GM18511 (cell line): Measurements from ENCODE around the gene RARB.

Source experiments
- ATAC-seq: cut with Tn5 transposase; IDR thresholded peaks from one replicate; pipeline ENCODE4 v1.9.1; 2021; ENCODE audit warnings: mild to moderate bottlenecking, moderate library complexity; ENCODE audit not compliant: unreplicated experiment

Gene RARB

DNA sequence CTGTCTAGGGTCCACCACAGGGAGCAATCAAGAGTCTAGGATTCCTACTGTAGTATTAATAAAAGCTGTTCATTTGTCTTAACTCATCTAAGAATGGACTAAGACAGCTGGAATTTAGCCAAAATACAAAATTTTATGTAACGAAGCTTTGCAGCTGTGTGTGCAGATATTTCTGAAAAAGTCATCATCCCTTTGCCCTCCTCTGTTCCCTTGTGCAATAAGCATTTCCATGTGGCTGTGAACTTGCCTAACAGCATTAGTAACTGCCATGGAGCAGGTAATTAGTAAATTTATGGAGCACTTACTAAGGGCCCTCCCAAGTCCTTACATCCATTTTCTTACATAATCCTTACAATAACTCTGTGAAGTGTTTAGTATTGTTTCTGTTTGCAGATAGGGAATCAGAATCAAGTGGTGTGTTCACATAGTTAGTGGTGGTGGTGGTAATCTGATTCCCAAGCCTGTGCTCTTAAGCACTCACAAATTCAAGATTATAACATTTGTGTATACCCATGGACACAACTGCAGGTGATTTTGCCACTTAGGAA lies 114.5 kb downstream of the RARB start:
- no peak for ATAC-seq

DNA sequence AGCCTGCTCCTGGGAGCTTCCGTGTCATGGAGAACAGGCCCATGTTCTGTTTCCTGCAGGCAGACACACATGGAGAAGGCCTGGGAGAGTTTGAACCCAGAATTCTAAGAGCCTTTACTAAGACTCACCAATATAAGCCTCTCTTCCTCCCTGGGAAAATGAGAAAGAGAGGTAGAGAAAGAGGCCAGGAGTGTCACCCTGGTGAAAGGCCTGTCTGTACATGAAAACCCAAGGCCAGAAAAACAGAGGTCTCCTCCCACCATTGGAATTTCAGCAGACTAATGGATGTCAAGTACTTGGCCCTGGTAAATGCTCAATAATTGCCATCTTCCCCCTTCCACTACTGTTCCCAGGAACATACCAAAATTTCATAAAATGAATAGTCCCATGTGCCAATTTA lies 119.0 kb downstream of the RARB start:
- ATAC-seq: no peak

DNA sequence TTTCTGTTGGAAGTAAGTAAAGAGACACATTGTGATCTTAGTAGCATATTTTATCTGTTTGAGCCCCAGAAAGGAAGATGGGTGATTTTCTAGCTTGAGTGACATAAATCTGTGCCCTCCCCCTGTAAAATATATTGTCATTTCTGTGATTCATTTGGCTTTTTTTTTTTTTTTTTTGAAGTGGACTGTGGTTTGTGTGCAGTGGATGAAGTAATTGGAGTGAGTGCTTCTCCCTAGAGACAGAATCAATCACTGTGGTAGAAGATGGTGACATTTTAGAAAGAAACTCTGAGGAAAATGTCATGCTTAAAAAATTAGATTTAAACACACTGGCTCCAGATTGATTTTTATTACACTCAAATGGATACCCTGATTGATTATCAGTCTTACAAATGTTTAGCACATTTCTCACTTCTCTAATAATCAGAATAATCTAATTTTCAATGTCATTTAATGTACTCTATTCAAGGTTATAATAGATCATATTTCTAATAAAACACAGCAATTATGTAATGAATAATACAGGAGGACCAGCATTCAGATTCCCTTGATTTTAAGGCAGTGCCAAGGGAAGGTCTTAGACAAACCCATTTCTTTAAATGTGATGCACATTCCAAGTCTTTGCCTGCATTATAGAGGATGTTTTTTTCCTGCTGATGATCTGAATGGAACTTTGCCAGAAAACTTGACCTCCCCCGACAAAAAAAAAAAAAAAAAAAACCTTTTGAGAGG lies 120.0 kb downstream of the RARB start:
- ATAC-seq: no peak

DNA sequence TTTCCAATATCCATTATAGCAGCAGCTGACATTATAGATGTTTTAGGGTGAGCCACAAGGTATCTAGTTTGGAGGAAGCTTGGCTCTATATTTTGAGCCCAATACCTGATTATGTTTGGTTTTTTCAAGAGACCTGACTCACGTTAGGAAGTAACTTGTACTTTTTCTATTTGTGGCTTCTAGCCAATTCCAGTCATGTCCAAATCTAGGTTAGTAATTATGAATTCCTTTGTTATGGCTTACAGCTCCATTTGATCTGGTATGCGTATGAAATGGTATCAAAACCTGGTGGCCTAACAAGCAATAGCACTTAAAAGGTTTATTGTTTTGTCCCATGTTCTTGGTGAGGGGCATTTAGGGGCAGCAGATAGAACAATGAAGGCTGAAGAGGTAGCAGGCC lies 120.8 kb downstream of the RARB start:
- no peak for ATAC-seq

DNA sequence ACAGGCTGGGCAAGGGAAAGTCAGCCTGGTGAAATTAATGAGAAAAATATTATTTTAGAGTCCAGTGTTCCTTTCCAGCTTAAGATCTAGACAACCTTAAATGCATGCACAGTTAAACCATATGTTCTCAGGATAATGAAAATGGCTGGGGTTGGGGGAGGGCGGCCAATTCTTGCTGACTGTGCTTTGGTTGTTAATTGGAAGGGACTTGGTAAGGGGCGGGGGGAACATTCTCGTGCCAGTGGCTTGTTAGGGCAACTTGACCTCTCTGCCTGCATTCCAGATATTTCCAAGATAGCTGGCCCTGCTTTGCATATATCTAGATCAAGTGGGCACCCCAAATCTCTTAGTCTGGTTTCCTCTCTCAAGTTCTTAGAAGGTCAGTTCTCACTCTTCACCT lies 124.2 kb downstream of the RARB start:
- ATAC-seq: no peak

DNA sequence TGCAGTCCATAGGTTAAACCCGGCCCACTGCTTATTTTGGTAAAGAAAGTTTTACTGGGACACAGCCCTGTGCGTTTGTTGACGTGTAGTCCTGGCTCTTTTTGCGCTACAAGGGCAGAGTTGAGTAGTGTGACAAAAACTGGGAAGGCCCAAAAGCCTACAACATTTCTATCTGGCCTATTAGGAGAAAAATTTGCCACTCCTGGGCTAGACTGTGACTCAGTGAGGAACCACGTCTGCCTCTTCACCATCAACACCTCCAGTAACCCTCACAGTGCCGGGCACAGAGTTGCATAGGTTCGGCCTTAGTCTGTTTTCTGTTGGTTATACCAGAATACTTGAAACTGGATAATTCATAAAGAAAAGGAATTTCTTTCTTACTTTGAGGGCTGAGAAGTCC lies 126.3 kb downstream of the RARB start:
- no peak for ATAC-seq

DNA sequence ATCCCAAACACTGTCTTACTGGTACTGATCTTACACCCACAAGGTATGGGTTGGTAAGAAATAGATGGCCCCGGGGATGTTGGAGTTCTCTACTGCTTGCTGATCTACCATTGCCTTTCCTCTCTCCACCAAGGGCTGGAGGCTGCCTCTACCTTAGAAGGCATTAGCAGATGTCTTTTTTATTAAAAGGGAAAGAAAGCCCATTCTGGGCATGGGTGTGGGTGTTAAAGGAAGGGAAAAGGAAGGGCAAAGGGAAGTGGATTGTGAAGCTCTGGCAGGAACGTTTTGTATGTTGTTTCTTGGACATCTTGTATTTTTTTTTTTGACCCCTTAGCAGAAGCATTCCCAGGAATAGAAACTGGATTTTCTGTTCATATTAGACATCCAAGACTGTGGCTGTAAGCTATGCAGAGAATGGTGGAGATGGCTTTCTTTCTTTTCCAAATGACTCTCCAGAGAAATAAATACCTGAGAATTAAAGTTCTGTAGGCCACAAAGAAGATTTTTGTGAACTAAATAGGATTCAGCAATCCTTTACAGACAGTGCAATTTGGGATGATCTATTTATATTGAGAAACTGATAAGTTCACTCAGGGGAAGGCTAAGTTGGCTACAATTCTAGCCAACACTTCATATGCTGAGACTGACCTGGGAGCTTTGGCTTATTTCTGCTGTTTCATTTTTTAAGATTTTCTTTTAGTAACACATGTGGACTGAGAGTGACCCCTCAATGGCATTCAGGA lies 127.8 kb downstream of the RARB start:
- ATAC-seq: no peak

DNA sequence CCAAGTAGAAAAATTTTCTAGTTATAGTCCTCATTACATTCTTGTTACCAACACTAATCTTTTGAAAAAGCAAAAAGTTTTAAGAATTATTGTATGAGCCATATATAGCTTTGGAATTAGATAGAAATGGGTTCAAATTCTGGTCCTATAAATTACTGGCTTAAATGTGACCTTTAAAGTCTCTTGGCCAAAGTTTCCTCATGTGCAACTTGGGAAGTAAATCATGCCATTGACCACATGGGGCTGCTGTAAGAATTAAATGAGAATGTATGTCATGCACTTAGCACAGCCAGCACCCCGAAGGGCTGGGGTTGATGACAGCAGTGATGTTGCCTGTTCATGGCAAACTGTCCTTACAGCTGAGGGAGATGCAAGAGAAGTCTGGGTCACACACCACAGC lies 128.4 kb downstream of the RARB start:
- ATAC-seq: no peak

DNA sequence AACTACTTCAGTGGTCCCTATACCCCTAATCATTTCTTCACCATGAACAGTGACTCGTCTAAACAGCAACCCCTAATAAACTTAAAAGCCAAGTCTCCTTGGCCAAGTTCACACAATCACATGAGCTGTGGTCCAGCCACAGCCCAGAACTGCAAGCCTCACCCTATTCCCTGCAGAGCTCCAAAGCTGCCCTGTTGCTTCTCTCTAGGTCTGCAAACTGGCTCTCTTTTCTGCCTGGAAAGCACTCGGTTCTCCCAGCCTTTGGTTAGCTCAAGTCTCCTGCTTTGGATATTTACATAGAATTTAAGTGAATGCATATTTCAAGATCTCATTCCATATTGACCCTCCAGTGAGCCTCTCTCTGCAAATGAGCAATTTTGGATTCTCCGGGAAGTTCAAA lies 129.6 kb downstream of the RARB start:
- no peak for ATAC-seq

DNA sequence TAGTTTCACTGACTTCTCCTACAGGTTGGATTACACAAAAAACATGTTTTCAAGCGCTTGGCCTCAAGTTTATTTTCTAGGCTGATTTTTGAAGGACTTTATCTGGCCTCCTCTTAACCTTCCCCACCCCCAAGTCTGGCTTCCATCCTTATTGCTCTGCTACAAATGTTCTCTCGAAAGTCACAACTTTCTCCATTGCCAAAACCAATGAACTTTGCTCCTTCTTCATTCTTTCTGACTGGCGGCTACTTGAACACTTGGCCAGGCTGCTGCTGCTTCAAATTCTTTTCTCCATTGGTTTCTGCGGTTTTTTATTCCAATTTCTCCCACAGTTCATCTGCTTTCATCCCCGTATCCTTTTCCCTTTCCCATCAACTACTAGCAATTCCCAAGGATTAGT lies 130.1 kb downstream of the RARB start:
- no peak for ATAC-seq

DNA sequence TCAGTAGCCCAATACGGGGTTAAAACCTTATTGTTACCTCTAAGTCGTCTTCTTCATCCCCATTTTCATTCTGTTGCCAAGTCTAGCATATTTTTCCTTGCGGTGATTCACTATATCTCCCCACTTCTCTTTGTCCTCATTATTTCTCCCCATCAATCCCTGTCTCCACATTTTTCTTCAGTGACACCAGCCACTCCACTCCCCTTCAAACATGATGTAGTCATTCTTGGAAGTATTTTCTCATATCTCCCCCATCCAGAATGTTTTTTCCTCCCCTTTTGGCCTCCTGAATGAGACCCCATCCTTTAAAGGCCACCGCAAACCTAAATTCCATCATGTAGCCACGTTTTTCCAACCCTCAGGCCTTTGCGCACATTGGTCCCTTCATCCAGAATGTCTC lies 130.7 kb downstream of the RARB start:
- no peak for ATAC-seq

DNA sequence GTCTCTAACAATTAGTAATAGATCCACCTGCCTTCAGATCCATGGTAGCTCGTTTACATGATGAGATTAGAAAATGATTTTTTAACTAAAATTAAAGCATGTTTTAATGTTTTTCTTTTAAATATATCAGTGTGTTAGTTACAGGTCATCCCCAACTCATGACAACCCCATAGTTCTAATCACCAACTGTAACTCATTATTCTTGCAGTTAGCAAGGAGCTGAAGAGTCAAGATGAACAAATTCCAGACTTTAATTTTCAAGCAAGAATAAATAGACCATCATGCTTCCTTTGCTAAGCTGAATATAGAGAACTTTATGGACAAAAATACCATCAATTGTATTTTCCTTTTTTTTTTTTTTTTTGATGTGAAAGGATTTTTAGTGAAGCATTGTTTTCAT lies 135.5 kb downstream of the RARB start:
- ATAC-seq: no peak

DNA sequence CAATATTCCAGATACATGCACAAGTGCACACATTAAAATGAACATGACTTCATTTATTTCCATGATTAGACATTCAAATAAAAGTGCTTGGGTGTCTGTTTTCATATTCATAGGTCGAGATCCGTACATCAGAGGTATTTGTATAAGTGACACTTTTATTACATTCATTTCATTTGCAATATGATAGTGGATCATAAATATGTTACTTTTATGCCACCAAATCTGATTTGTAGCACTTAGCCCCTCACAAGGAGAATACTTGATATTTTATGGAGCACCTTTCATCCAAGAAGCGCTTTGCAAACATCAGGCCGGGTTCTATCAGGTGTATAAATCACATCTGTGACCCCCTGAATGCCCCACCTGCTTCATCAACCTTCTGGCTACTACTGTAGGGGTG lies 136.0 kb downstream of the RARB start:
- ATAC-seq: no peak

DNA sequence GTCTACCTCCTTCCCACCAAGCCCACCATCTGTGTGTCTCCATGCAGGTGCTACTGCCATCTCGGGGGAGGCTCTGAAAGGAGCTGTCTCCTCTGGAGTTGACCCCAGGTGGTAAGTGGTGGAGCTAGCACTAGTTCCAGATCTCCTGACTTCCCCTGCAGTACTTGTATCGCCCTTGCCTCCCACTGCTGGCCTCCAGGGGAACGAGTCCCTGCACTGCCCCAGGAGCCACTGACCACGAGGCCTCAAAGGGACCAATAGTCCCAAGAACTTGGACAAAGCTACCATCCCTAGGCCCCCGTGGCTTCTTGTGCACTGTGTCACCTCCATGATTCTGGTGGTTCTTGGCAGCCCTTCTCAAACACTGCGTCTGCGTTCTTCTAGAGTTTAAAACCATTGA lies 137.7 kb downstream of the RARB start:
- no peak for ATAC-seq

DNA sequence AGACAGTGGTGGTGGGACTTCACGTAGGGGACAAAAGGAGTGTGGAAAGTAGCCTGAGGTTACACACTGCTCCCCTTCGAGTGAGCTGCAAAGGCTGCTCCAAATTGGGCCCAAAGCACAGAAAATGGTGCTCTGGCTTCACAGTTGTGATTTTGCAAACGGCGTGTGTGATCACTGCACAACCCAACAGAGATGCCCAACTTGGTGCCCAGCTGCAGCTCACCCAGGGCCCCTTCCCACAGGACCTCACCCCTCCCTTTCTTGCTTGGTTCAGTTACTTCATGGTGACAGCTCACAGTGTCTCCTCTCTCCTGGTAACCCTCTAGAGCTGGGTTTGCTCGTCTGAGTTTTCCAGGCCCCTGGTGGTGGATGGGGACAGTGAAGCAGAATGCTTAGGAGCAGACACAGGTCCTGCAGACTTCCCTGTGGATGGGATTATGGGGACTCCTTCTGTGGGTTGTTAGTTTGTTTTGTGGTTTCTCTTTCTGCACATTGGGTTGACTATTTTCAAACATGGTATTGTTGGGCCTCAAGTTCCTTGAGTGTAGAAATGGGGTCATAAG lies 138.4 kb downstream of the RARB start:
- ATAC-seq: no peak

DNA sequence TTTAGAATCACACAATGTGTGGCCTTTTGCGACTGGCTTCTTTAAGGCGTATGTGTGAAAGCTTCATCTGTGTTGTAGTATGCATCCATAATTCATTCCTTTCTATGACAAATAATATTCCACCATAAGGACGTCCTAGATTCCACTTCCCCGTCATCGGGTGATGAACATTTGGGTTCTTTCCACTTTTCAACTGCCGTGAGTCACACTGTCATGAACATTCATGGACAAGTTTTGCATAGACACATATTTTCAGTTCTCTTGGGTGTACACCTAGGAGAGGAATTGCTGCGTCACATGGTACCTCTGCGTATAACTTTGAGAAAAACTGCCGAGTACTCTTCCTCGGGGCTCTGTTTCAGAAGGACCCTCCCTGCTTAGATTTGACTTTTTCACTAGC lies 139.3 kb downstream of the RARB start:
- no peak for ATAC-seq

DNA sequence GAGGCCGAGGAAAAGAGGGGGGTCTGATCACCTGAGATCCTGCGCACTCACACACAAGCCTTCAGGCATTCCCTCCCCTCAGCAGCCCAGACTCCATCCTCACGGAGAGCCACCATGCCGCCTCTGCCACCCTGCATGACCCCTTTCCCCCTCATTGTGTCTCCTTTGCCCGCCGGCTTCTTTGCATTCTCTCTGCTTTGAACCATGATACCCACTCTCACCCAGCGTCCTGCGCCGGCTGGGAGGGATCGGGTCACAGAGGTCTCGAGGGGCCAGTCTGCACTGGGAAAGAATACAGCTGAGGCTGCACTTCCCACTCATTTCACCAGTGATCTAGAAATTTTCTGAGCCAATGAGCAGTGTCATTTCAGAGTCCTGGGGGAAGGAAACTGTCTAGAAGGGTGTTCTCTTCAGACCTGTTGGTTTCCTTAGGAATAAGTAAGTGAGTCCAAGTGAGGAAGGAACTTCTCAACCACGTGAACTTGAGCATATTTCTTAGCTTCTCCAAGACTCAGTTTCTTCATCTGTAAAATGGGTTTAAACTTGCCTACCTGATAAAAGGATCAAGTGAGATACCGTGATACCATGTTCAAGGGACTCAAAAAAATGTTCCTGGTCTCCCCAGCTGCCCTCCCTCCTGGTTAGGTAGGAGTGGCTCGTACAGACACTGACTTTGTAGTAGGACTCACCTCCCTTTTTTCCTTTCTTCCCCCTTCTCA lies 139.9 kb downstream of the RARB start:
- no peak for ATAC-seq

DNA sequence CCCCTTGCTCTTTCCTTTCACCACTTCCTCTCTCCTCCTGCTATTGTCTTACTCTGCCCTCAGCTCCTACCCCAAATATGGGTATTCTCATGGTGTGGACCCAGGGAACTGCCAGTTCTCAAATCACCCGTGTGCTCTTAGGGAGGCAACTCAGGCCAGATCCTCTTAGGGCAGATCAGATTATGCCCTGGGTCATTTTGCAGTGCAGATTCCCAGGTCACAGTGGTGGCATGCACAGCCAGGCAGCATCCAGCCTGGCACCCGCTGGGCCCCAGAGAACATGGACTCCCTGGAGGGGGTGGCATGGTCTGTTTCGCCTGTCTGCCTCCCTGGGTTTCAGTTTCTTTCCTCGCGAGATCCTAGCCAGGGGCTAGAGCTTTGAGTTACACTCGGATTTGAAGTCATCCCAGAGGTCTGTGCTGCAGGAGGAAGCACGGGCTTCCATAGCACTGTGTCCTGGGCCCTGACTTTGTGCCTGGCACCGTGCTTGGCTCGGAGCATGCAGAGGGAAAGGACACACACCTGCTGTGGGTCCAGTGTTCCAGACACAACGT lies 140.5 kb downstream of the RARB start:
- no peak for ATAC-seq

DNA sequence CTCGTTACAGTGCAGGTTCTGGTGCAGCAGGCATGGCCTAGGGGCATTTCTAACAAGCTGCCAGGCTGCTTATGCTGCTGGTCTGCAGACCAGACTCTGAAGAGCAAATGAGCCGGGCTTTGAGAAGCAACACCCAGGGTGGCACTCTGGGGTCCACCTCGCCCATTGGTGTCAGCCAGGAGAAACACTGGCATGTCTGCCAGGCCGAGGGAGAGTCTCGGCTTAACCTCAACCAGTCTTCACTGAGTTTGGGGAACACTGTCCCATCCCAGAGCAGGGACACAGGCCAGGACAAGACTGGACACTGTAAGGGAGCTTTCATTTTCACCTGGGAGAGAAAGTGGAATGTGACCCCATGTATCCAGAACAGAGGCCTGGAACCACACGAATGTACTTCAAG lies 143.2 kb downstream of the RARB start:
- no peak for ATAC-seq

DNA sequence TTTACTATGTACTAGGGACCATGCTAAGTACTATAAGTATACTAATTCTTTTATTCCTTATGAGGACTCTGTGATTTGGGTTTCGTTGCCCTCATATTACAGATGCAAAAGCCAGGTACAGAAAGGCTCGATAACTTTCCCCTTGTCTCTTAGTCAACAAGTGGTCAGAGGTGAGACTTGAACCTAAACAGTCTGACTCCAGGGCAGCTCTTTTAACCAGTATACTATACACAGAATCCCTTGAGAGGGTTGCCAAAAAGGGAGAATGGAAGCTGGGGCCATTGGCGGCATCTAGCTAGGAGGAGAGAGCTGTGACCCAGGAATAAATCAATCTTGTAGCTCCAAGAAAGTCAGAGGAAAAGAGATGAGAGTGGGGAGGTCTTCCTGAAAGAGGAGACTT lies 144.3 kb downstream of the RARB start:
- no peak for ATAC-seq

DNA sequence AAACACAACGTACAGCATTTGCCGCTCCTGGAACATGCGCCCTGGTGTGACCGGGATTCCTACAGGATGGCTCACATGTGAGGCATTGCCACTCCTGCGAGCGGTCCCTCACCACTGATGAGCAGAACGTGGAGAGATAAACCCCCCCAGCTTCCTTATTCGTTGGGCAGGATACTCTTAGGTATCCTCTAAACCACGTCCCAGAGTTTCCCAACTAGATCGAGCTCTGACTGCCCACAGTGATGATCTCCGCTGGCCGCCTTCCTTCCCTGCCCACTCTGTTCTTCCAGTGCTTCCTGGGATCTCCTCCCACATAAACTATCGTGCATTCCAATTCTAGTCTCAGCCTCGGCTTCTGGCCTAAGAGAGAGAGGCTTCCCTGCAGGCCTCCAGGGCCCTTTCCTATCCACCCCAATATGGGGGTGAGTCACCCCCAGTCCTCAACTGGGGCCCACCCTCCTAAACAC lies 144.9 kb downstream of the RARB start:
- no peak for ATAC-seq
